Embryonic facial prominence (tissue), 1 donor: ENCODE data around the gene OR6N1.

Source experiments
- DNase-seq: peaks from one replicate; pipeline ENCODE4 v3.0.0-alpha.2; 2016; ENCODE audit errors: extremely low spot score

Gene OR6N1

GRCh38 chr1:158771950-158772866, at the start of gene OR6N1:
TSS of gene OR6N1 (minus strand) at chr1:158772195. CDS start at chr1:158766682, 5,513 bp downstream.
- DNase-seq = no peak

- DNase-seq = no peak
Observed at GRCh38 chr1:158821723-158822122, 49.7 kb upstream of the OR6N1 start.

GRCh38 chr1:158819461-158820443, 47.8 kb upstream of the OR6N1 start:
- no peak for DNase-seq

- no peak for DNase-seq
Observed at GRCh38 chr1:158818975-158819431, 47.0 kb upstream of the OR6N1 start.

- DNase-seq = no peak
Observed at GRCh38 chr1:158818560-158818959, 46.6 kb upstream of the OR6N1 start.

- DNase-seq = no peak
Observed at GRCh38 chr1:158814970-158815369, 43.0 kb upstream of the OR6N1 start.

- no peak for DNase-seq
Observed at GRCh38 chr1:158813164-158813563, 41.2 kb upstream of the OR6N1 start.

- no peak for DNase-seq
Observed at GRCh38 chr1:158812336-158812735, 40.3 kb upstream of the OR6N1 start.

- no peak for DNase-seq
Observed at GRCh38 chr1:158810311-158810710, 38.3 kb upstream of the OR6N1 start.

- no peak for DNase-seq
Observed at GRCh38 chr1:158809862-158810261, 37.9 kb upstream of the OR6N1 start.

GRCh38 chr1:158809256-158809655, 37.3 kb upstream of the OR6N1 start:
- no peak for DNase-seq

GRCh38 chr1:158806916-158807536, 35.0 kb upstream of the OR6N1 start:
- DNase-seq = no peak

- DNase-seq = no peak
Observed at GRCh38 chr1:158803678-158804077, 31.7 kb upstream of the OR6N1 start.

GRCh38 chr1:158801396-158801795, 29.4 kb upstream of the OR6N1 start:
- DNase-seq = no peak

GRCh38 chr1:158800526-158800925, 28.5 kb upstream of the OR6N1 start:
- no peak for DNase-seq

- DNase-seq = no peak
Observed at GRCh38 chr1:158799689-158800088, 27.7 kb upstream of the OR6N1 start.

- no peak for DNase-seq
Observed at GRCh38 chr1:158798531-158798930, 26.5 kb upstream of the OR6N1 start.

- no peak for DNase-seq
Observed at GRCh38 chr1:158794247-158794646, 22.3 kb upstream of the OR6N1 start.

GRCh38 chr1:158793604-158794003, 21.6 kb upstream of the OR6N1 start:
- no peak for DNase-seq

GRCh38 chr1:158781104-158781503, 9.1 kb upstream of the OR6N1 start, which contains the start of gene OR6N2:
TSS of gene OR6N2 (minus strand) at chr1:158781204. CDS start at chr1:158777635, 3,569 bp downstream.
- DNase-seq = no peak

- no peak for DNase-seq
Observed at GRCh38 chr1:158754420-158754819, 17.6 kb downstream of the OR6N1 start, which contains the start of gene OR6K6. TSS of gene OR6K6 (plus strand) at chr1:158754720. CDS start at chr1:158754888, 168 bp downstream.
